ENCODE results near the gene ADAMTSL1.

Gene ADAMTSL1

GRCh38 chr9:18819418-18819817, 345.5 kb downstream of the ADAMTSL1 start:
- no peaks in the 10 kb centered on the region for H3K79me2 ChIP-seq (ENCODE audit: low read length)
- no peaks in the 10 kb centered on the region for H3K36me3 ChIP-seq (replicated peaks; ENCODE audit: low read depth, low read length)
- TF ChIP-seq EZH2phosphoT487 (IDR thresholded peaks at IDR 0.05; ENCODE audit: low read depth) (no peak), CTCF (IDR thresholded peaks at IDR 0.05; ENCODE audit: low read depth, low read length) (no peak)

GRCh38 chr9:18820566-18821095, 346.7 kb downstream of the ADAMTSL1 start:
- Histone ChIP-seq H3K9me3 (ENCODE audit: insufficient read depth, low read length) (no peaks in the 10 kb centered on the region), H3K4me3 (ENCODE audit: low read length) (no peak overlapping the region), H3K79me2 (ENCODE audit: low read length) (no peaks in the 10 kb centered on the region), H3K4me2 (ENCODE audit: low read length) (no peak overlapping the region), H3K27ac (ENCODE audit: low read length) (no peak overlapping the region), H3K4me1 (ENCODE audit: low read length) (peaks cover 5% of the 10 kb centered on the region; the same call in 1 of the 2 replicates), H2AFZ (ENCODE audit: low read depth, low read length) (no peak overlapping the region), H3K9ac (ENCODE audit: low read length) (no peak overlapping the region), H3K36me3 (replicated peaks; ENCODE audit: low read depth, low read length) (no peaks in the 10 kb centered on the region), H4K20me1 (ENCODE audit: insufficient read depth, low read length) (no peaks in the 10 kb centered on the region), H3K27me3 (ENCODE audit: low read depth, low read length) (no peaks in the 10 kb centered on the region)
- TF ChIP-seq CTCF (IDR thresholded peaks at IDR 0.05; ENCODE audit: low read depth, low read length) (no peak), EZH2phosphoT487 (IDR thresholded peaks at IDR 0.05; ENCODE audit: low read depth) (no peak)

More at GRCh38 chr9:18819418-18819817, 345.5 kb downstream of the ADAMTSL1 start:
- H3K27me3 ChIP-seq (ENCODE audit: low read depth, low read length): no peaks in the 10 kb centered on the region
- no peak overlapping the region for H3K27ac ChIP-seq (ENCODE audit: low read length)
- H3K4me3 ChIP-seq (ENCODE audit: low read length): no peak overlapping the region
- no peak overlapping the region for H2AFZ ChIP-seq (ENCODE audit: low read depth, low read length)
- no peak overlapping the region for H3K9ac ChIP-seq (ENCODE audit: low read length)
- H3K4me1 ChIP-seq (ENCODE audit: low read length): peaks cover 5% of the 10 kb centered on the region; the same call in 1 of the 2 replicates
- H3K9me3 ChIP-seq (ENCODE audit: insufficient read depth, low read length): no peaks in the 10 kb centered on the region
- H3K4me2 ChIP-seq (ENCODE audit: low read length): no peak overlapping the region
- no peaks in the 10 kb centered on the region for H4K20me1 ChIP-seq (ENCODE audit: insufficient read depth, low read length)

DNA sequence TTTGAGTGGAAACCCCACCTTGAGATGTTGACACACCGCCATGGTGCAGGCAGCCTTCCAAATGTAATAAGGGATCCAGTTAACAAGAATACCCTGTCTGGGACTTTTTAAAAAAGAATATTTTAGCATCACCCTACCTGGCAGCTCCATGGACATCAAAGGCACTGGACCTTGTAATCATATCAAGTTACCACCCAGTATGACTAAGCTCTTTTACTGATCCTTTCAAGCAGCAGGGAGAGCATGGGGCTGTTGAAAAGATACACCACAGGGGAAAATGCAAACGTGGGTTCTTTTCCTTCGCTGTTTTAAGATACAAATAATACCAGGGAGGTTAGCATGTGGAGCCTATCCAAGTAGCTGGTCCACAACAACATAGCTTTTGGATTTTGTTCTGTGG, 347.8 kb downstream of the ADAMTSL1 start:
- H3K36me3 ChIP-seq (replicated peaks; ENCODE audit: low read depth, low read length): no peaks in the 10 kb centered on the region
- H3K27me3 ChIP-seq (ENCODE audit: low read depth, low read length): no peaks in the 10 kb centered on the region
- no peaks in the 10 kb centered on the region for H3K9me3 ChIP-seq (ENCODE audit: insufficient read depth, low read length)
- H3K4me2 ChIP-seq (ENCODE audit: low read length): no peak overlapping the region
- H3K9ac ChIP-seq (ENCODE audit: low read length): no peak overlapping the region
- no peak overlapping the region for H3K4me3 ChIP-seq (ENCODE audit: low read length)
- H2AFZ ChIP-seq (ENCODE audit: low read depth, low read length): no peak overlapping the region
- no peak for TF ChIP-seq EZH2phosphoT487 (IDR thresholded peaks at IDR 0.05; ENCODE audit: low read depth)
- TF ChIP-seq CTCF (IDR thresholded peaks at IDR 0.05; ENCODE audit: low read depth, low read length): no peak
- H4K20me1 ChIP-seq (ENCODE audit: insufficient read depth, low read length): no peaks in the 10 kb centered on the region
- no peaks in the 10 kb centered on the region for H3K79me2 ChIP-seq (ENCODE audit: low read length)
- no peak overlapping the region for H3K27ac ChIP-seq (ENCODE audit: low read length)
- H3K4me1 ChIP-seq (ENCODE audit: low read length): peaks cover 5% of the 10 kb centered on the region; the same call in 1 of the 2 replicates

- Histone ChIP-seq H2AFZ (ENCODE audit: low read depth, low read length) (no peak overlapping the region), H3K27ac (ENCODE audit: low read length) (no peak overlapping the region), H3K79me2 (ENCODE audit: low read length) (no peaks in the 10 kb centered on the region), H3K9ac (ENCODE audit: low read length) (no peak overlapping the region), H3K9me3 (ENCODE audit: insufficient read depth, low read length) (no peaks in the 10 kb centered on the region), H3K27me3 (ENCODE audit: low read depth, low read length) (no peaks in the 10 kb centered on the region), H3K4me3 (ENCODE audit: low read length) (no peak overlapping the region), H3K4me2 (ENCODE audit: low read length) (no peak overlapping the region), H3K36me3 (replicated peaks; ENCODE audit: low read depth, low read length) (no peaks in the 10 kb centered on the region), H3K4me1 (ENCODE audit: low read length) (peaks cover 5% of the 10 kb centered on the region), H4K20me1 (ENCODE audit: insufficient read depth, low read length) (no peaks in the 10 kb centered on the region)
- TF ChIP-seq CTCF (IDR thresholded peaks at IDR 0.05; ENCODE audit: low read depth, low read length): no peak
- no peak for TF ChIP-seq EZH2phosphoT487 (IDR thresholded peaks at IDR 0.05; ENCODE audit: low read depth)
These were observed 348.9 kb downstream of the ADAMTSL1 start for GRCh38 chr9:18822850-18823249.

Data from OCI-LY3 (cell line).